K562 treated with DMSO at 1 percent for 4 hours (cell line): ENCODE results near the gene RNF151. TPM values are rescaled to one million over a fixed set of nuclear protein-coding genes. Genes with fewer than 3 reads are reported as not detected.

Experiments used
- total RNA-seq: library from RNA; unstranded; fragments of 300-600 nt; gene quantifications from 2 replicates; pipeline ENCODE4 v1.2.3, GENCODE V29; 2022; ENCODE audit not compliant: insufficient read depth

Gene RNF151, protein sequence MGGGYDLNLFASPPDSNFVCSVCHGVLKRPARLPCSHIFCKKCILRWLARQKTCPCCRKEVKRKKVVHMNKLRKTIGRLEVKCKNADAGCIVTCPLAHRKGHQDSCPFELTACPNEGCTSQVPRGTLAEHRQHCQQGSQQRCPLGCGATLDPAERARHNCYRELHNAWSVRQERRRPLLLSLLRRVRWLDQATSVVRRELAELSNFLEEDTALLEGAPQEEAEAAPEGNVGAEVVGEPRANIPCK
- not detected in 2 replicates for total RNA-seq

DNA sequence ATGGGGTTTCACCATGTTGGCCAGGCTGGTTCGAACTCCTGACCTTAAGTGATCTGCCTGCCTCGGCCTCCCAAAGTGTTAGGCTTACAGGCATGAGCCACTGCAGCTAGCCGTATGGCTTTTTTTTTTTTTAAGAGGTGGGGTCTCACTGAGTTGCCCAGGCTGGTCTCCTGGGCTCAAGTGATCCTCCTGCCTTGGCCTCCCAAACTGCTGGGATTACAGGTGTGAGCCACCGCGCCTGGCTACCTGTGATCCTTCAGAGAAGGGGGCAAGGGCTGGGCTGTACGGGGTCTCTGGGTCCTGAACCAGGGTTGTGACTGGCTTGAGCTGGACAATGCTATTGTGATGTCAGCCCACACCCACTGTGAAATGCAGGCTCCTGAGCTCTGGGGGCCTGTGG is at the start of gene RNF151:
Gene RNF151 (plus strand): TSS at position 397 of the 400 bp plus-strand sequence. CDS start 26 bp downstream, outside the sequence.

DNA sequence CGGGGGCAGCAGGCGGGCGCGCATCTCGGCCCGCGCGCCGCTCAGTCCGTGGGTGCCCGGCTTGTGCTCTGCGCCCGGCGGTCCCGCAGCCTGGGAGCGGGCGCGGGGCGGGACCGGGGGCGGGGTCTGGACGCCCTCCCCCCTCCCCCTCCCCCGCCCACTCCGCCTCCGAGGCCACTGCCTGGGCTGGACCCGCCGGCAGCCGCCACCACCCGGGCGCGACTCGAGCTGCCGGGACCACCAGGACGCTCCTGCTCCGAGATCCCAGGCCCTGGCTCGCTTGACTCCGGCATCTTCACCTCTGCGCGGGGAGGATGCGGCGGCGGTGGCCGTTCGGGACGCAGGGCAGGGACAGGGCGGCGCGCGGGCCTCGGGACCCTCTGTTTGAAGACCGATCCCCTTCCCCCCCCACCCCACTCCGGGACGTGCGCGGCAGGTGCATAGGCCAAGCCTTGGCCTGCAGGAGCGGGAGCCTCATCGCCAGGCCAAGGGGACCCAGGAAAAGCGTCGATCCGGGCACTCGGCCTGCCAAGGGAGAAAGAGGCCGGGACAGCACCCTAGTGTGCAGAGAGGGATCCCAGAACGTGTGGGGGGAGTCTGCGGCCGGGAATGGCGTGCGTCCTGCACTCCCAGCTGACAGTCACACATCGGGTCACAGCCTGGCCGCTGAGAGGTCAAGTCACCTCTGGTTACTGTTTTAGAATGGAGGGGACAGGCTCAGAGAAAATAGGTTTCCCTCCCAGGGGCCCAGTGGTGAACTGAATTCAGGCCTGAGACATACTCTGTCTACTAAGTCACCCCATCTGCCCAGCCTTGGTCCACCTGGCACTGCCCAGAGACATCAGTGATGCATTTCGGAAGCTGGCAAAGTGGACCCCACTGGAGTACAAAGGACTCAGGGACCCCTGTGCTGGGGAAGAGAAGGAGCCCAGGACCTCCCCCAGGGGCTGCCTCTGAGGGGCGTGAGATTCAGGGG is 48.0 kb upstream of the RNF151 start, which contains the start of gene HS3ST6:
Gene HS3ST6 (minus strand): TSS at position 65 of the 976 bp plus-strand sequence. CDS start 92 bp downstream, outside the sequence.

GRCh38 chr16:1942810-1943726 is 23.6 kb upstream of the RNF151 start, which contains the start of gene MSRB1:
TSS of gene MSRB1 (minus strand) at chr16:1943199. CDS start at chr16:1943156, 43 bp downstream.

GRCh38 chr16:1959269-1960039 is 7.2 kb upstream of the RNF151 start, which contains the start of gene NDUFB10:
TSS of gene NDUFB10 (plus strand) at chr16:1959538. CDS start at chr16:1959625, 87 bp downstream.

GRCh38 chr16:1964506-1965395 is 1.9 kb upstream of the RNF151 start, which contains the start of gene RPS2:
TSS of gene RPS2 (minus strand) at chr16:1964826. CDS start at chr16:1964625, 201 bp downstream.

DNA sequence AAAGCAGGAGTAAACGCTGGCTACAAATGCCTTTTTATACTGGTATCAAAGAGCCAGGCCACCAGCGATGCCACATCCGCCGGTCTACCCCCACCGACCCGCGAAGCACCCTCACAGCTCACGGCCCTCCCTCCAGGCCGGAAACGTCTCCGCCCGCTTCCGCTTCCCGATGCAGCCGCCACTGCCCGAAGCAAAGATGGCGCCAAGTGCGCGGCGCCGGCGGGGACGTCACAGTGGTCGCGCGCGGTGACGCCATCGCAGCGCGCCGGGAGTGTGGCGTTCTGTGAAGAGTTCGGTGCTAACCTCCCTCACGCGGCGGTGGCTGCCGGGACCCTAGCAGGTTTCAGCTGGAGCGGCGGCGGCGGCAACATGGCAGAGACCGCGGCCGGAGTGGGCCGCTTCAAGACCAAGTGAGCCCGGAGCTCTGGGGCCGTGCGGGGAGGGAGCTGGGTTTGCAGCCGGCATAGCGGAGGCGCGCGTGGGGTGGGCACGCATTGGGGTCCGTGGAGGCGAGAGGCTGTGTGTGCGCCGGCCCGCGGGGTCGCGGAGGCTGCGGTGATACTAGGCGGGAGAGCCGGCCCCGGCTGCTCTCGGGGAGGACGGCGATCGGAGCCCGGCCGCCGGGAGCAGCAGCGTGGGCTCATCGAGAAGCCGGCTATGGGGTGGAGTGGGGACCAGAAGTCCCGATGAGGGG is 5.3 kb downstream of the RNF151 start, which contains the start of gene TBL3:
Gene TBL3 (plus strand): TSS at position 258 of the 694 bp plus-strand sequence. CDS start 112 bp downstream, at position 370.

GRCh38 chr16:1981398-1981836 is 14.8 kb downstream of the RNF151 start, which contains the start of gene NOXO1:
TSS of gene NOXO1 (minus strand) at chr16:1981469. CDS start at chr16:1981179, 290 bp downstream.

DNA sequence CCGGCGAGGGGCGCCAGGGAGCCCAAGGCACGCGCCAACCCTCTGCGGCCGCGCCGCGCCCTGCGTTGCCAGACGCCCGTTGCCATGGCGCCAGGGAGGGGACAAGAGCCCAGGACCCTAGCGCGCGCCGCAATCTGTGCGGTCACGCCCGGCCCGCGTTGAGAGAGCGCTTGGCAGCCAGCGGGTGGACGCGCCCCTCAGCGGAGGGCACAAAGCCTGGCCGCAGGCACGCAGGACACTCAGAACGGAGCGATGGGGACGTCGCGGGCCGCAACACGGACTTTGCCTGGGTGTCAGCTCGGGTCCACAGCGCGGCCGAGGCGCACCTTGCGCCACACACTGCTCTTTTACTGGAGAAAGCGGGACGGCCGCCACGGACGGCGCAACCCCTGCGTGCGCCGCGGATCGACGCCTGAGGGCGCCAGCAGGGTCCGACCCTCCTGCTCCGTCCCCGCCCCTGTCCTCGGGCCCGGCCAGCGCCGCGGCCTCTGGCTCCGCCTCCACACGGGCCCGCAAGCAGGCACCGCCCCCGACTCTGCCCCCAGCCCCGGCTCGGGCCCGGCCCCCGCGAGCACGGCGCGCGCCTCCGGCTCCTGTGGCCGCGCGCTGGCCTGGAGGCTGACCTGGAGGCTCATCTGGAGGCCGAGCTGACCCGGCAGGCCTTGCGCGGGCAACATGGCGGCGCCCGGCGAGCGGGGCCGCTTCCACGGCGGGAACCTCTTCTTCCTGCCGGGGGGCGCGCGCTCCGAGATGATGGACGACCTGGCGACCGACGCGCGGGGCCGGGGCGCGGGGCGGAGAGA is 17.1 kb downstream of the RNF151 start, which contains the start of gene GFER:
Gene GFER (plus strand): TSS at position 650 of the 803 bp plus-strand sequence. CDS start 26 bp downstream, at position 676.

GRCh38 chr16:1989209-1990100 is 22.8 kb downstream of the RNF151 start, which contains the start of gene SYNGR3:
TSS of gene SYNGR3 (plus strand) at chr16:1989970. CDS start at chr16:1990103, 133 bp downstream.

DNA sequence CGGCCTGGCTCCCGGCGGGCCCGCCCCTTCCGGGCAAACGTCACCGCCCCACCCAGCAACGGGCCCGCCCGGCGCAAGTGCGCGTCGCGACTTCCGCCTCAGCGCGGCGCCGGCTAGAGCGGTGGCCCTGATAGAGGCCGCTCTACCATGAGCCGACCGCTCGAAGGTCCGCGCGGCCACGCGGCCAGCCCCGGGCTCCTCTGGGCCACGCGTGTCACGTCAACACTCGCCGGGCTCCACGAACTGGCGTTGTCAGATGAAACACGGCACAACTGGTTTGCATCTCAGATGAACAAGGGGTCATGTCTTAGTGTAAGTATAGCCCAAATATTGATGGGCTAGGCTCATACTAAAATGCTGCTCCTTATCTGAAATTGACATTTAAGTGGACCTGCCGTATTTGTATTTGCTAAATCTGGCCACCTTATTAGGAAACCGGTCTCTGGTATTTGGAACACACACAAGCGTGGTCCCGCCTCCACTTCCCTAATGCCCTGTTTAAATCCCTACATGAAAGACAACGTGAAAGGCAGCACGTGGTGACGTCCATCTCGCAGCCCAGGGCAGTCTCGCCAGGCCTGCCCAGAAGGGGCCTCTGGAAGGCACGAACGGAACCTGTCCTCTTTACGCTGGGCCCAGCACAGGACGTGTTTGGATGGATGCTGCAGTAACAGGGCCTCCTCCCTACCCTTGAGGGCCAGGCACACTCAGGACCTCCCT is 43.3 kb downstream of the RNF151 start, which contains the start of gene ZNF598:
Gene ZNF598 (minus strand): TSS at position 31 of the 720 bp plus-strand sequence.

Other genes starting within 250 kb of the RNF151 start
- 64.2 and 84.8 TPM in 2 replicates for gene NME3, start 195.3 kb upstream of the RNF151 start, total RNA-seq
- 5.9 and 6.2 TPM in 2 replicates for gene EME2, start 194.0 kb upstream of the RNF151 start, total RNA-seq
- gene MRPS34, start 193.7 kb upstream of the RNF151 start, total RNA-seq = 233 and 260 TPM in 2 replicates
- 61.7 and 72.9 TPM in 2 replicates for gene SPSB3, start 184.3 kb upstream of the RNF151 start, total RNA-seq
- gene NUBP2, start 183.9 kb upstream of the RNF151 start, total RNA-seq = 116 and 132 TPM in 2 replicates
- gene IGFALS, start 173.2 kb upstream of the RNF151 start, total RNA-seq = 0.61 and 0.96 TPM in 2 replicates
- 59.4 and 75.6 TPM in 2 replicates for gene HAGH, start 140.0 kb upstream of the RNF151 start, total RNA-seq
- 12.5 and 17.8 TPM in 2 replicates for gene FAHD1, start 139.7 kb upstream of the RNF151 start, total RNA-seq
- 61.7 and 62.6 TPM in 2 replicates for gene MEIOB, start 94.7 kb upstream of the RNF151 start, total RNA-seq
- not detected in 2 replicates for gene HS3ST6, start 48.4 kb upstream of the RNF151 start, total RNA-seq
- 55.4 and 70.9 TPM in 2 replicates for gene MSRB1, start 23.7 kb upstream of the RNF151 start, total RNA-seq
- gene RPL3L, start 12.2 kb upstream of the RNF151 start, total RNA-seq = 0.47 TPM in 1 of 2 replicates, not detected in the other
- gene NDUFB10, start 7.3 kb upstream of the RNF151 start, total RNA-seq = 214 and 219 TPM in 2 replicates
- 6,829 and 8,005 TPM in 2 replicates for gene RPS2, start 2.0 kb upstream of the RNF151 start, total RNA-seq
- gene TBL3, start 5.2 kb downstream of the RNF151 start, total RNA-seq = 41.9 and 47.0 TPM in 2 replicates
- not detected in 2 replicates for gene NOXO1, start 14.6 kb downstream of the RNF151 start, total RNA-seq
- gene GFER, start 17.3 kb downstream of the RNF151 start, total RNA-seq = 54.4 and 64.7 TPM in 2 replicates
- 30.6 and 35.1 TPM in 2 replicates for gene SYNGR3, start 23.1 kb downstream of the RNF151 start, total RNA-seq
- gene ZNF598, start 43.0 kb downstream of the RNF151 start, total RNA-seq = 103 and 116 TPM in 2 replicates
- gene NPW, start 52.9 kb downstream of the RNF151 start, total RNA-seq = 1.6 and 5.6 TPM in 2 replicates
- gene NHERF2, start 60.0 kb downstream of the RNF151 start, total RNA-seq = 28.8 and 29.0 TPM in 2 replicates
- gene NTHL1, start 81.0 kb downstream of the RNF151 start, total RNA-seq = 20.7 and 23.3 TPM in 2 replicates
- 42.5 and 52.7 TPM in 2 replicates for gene TSC2, start 81.1 kb downstream of the RNF151 start, total RNA-seq
- gene PKD1, start 169.0 kb downstream of the RNF151 start, total RNA-seq = 67.2 and 116 TPM in 2 replicates
- gene RAB26, start 181.8 kb downstream of the RNF151 start, total RNA-seq = 3.5 and 3.9 TPM in 2 replicates
- gene TRAF7, start 188.9 kb downstream of the RNF151 start, total RNA-seq = 103 and 117 TPM in 2 replicates
- 4.2 and 5.4 TPM in 2 replicates for gene CASKIN1, start 229.7 kb downstream of the RNF151 start, total RNA-seq
- 73.7 and 84.0 TPM in 2 replicates for gene MLST8, start 238.6 kb downstream of the RNF151 start, total RNA-seq
- gene BRICD5, start 244.0 kb downstream of the RNF151 start, total RNA-seq = 4.9 and 16.4 TPM in 2 replicates
- gene PGP, start 248.0 kb downstream of the RNF151 start, total RNA-seq = 53.8 and 56.2 TPM in 2 replicates